Fibroblast of lung (primary cell): ENCODE measurements around the gene MRPS9. TPM values are rescaled to one million over a fixed set of nuclear protein-coding genes. Genes with fewer than 3 reads are reported as not detected.

Source experiments
- DNase-seq, 2 donors: peaks; one replicate each; pipeline versions ENCODE4 v3.0.0 to v3.0.0-alpha.2; 2010; ENCODE audit warnings: low read depth in 2 of 2
- H2AFZ ChIP-seq: 2 replicates; pipeline ENCODE4 v1.5.1; 2012; ENCODE audit warnings: low read length, control low read depth, inconsistent platforms
- H3K27ac ChIP-seq: 2 replicates; pipeline ENCODE4 v1.5.1; 2011; ENCODE audit warnings: low read length, control low read depth; ENCODE audit not compliant: insufficient read depth
- H3K27me3 ChIP-seq: 2 replicates; pipeline ENCODE4 v1.5.1; 2011; ENCODE audit warnings: mild to moderate bottlenecking, low read length; ENCODE audit not compliant: control insufficient read depth, insufficient read depth
- H3K36me3 ChIP-seq: 2 replicates; pipeline ENCODE4 v1.5.1; 2011; ENCODE audit warnings: low read length; ENCODE audit not compliant: control insufficient read depth, insufficient read depth
- H3K4me1 ChIP-seq: 2 replicates; pipeline ENCODE4 v1.5.1; 2011; ENCODE audit warnings: low read length; ENCODE audit not compliant: control insufficient read depth, insufficient read depth; ENCODE audit errors: extremely low read depth
- H3K4me2 ChIP-seq: 2 replicates; pipeline ENCODE4 v1.5.1; 2011; ENCODE audit warnings: low read length, control low read depth; ENCODE audit not compliant: insufficient read depth; ENCODE audit errors: extremely low read depth
- H3K4me3 ChIP-seq, 4 experiments: fragments of 200-600 bp in 1 of 4; sonication (generic) in 1 of 4; replicated peaks in 1 of 4; 2 replicates each; pipeline ENCODE4 v1.5.1; 2011 to 2016; ENCODE audit warnings: low read length in 4 of 4, low read depth in 3 of 4, mild to moderate bottlenecking in 3 of 4, control low read depth in 2 of 4, inconsistent platforms in 1 of 4, mixed read lengths in 1 of 4; ENCODE audit not compliant: insufficient read depth in 1 of 4; ENCODE audit errors: control extremely low read depth in 1 of 4
- H3K79me2 ChIP-seq: 2 replicates; pipeline ENCODE4 v1.5.1; 2012; ENCODE audit warnings: mild to moderate bottlenecking, low read length, inconsistent platforms; ENCODE audit not compliant: control insufficient read depth, insufficient read depth
- H3K9ac ChIP-seq: 2 replicates; pipeline ENCODE4 v1.5.1; 2011; ENCODE audit warnings: mild to moderate bottlenecking, low read length, control low read depth; ENCODE audit not compliant: insufficient read depth
- H3K9me3 ChIP-seq: 2 replicates; pipeline ENCODE4 v1.5.1; 2012; ENCODE audit warnings: low read depth, low read length; ENCODE audit not compliant: control insufficient read depth, insufficient read depth
- H4K20me1 ChIP-seq: 2 replicates; pipeline ENCODE4 v1.5.1; 2011; ENCODE audit warnings: low read length; ENCODE audit not compliant: control insufficient read depth, insufficient read depth; ENCODE audit errors: extremely low read depth
- EZH2 ChIP-seq: IDR thresholded peaks from 2 replicates; pipeline ENCODE4 v1.5.1; 2012; ENCODE audit warnings: low read length, control low read depth, mild to moderate bottlenecking; ENCODE audit errors: missing control alignments
- polyA plus RNA-seq, 2 donors: library from polyadenylated mRNA; depleted of rRNA in 1 of 2; stranded (reverse) in 1 of 2; unstranded in 1 of 2; fragments of >200 nt; gene quantifications; 2 replicates each; pipeline ENCODE4 v1.2.1, GENCODE V29; 2011 to 2012; ENCODE audit warnings: missing spikeins in 1 of 2
- total RNA-seq: library from RNA; depleted of rRNA; stranded (reverse); fragments of >200 nt; gene quantifications from 2 replicates; pipeline ENCODE4 v1.2.1, GENCODE V29; 2014
- TF ChIP-seq, protein P1 (sequence below), 2 donors: IDR thresholded peaks in 1 of 2; conservative IDR thresholded peaks in 1 of 2; 1 replicate in 1 of 2; 2 replicates in 1 of 2; pipeline ENCODE4 v1.5.1; 2011 to 2012; ENCODE audit warnings: low read length in 2 of 2, control low read depth in 1 of 2, inconsistent platforms in 1 of 2, low read depth in 1 of 2, mild to moderate bottlenecking in 1 of 2

Gene MRPS9
- total and polyA plus RNA-seq, 2 donors (not counting 1 experiment from before 2014, with no cell fraction given) = 21.3 to 25.3 TPM

DNA sequence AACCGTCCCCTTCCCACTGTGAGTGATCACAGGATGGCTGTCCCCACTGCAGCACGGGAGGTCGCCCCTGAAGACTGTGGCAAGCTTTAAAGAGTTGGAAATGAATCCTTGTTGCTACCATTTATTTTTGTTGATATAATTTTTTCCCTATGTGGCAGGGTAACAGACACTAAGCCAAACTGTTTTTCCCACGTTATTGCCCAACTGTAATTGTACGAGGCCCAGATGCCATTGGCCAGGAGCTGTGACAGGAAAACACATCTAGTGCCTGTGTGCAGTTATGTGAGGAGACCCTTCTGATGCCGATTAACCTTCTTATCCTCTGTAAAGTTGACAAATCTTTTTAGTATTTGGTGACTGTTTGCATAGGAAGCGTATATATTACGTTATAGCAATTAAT is 44.2 kb downstream of the MRPS9 start:
- Histone ChIP-seq H3K9me3 (no peaks in the 10 kb centered on the region), H3K27ac (no peak overlapping the region), H3K4me2 (no peak overlapping the region), H3K36me3 (no peaks in the 10 kb centered on the region), H3K4me3 (no peak overlapping the region), H3K27me3 (no peaks in the 10 kb centered on the region), H2AFZ (no peak overlapping the region), H3K4me1 (no peaks in the 10 kb centered on the region), H3K9ac (no peak overlapping the region), H3K79me2 (no peaks in the 10 kb centered on the region), H4K20me1 (no peaks in the 10 kb centered on the region)
- TF ChIP-seq EZH2 = no peak
- TF ChIP-seq, protein P1, sequence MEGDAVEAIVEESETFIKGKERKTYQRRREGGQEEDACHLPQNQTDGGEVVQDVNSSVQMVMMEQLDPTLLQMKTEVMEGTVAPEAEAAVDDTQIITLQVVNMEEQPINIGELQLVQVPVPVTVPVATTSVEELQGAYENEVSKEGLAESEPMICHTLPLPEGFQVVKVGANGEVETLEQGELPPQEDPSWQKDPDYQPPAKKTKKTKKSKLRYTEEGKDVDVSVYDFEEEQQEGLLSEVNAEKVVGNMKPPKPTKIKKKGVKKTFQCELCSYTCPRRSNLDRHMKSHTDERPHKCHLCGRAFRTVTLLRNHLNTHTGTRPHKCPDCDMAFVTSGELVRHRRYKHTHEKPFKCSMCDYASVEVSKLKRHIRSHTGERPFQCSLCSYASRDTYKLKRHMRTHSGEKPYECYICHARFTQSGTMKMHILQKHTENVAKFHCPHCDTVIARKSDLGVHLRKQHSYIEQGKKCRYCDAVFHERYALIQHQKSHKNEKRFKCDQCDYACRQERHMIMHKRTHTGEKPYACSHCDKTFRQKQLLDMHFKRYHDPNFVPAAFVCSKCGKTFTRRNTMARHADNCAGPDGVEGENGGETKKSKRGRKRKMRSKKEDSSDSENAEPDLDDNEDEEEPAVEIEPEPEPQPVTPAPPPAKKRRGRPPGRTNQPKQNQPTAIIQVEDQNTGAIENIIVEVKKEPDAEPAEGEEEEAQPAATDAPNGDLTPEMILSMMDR (conservative IDR thresholded peaks at IDR 0.05 in 1 of 2, IDR thresholded peaks at IDR 0.05 in 1 of 2; ENCODE audit: low read depth in 1 of 2, low read length in 2 of 2) = no peak
- peak in 1 of 2 donors; percentile 4 for DNase-seq

DNA sequence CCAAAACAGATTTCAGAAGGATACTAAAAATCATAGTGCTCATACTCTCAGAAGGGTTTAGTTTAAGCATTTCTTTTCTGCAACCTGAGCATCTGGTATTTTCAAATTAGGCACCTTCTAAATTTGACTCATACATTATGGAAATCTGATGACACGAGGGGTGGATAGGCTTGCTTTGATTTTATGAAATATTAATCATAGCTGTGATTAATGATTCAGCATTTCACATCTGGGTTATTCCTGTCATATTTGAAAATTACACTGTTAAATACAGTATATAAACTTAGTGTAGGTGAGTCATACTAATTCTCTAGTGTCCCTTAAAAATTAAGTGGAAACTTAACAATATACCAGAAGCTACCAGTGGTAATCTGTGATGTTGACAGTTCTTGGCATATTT is 47.7 kb downstream of the MRPS9 start:
- Histone ChIP-seq H3K36me3 (no peaks in the 10 kb centered on the region), H3K27me3 (no peaks in the 10 kb centered on the region), H3K79me2 (no peaks in the 10 kb centered on the region), H3K4me3 (no peak overlapping the region), H3K4me1 (no peaks in the 10 kb centered on the region), H3K9ac (no peak overlapping the region), H3K4me2 (no peak overlapping the region), H2AFZ (no peak overlapping the region), H3K27ac (no peak overlapping the region), H4K20me1 (no peaks in the 10 kb centered on the region), H3K9me3 (no peaks in the 10 kb centered on the region)
- no peak for DNase-seq
- TF ChIP-seq, protein P1 (conservative IDR thresholded peaks at IDR 0.05 in 1 of 2, IDR thresholded peaks at IDR 0.05 in 1 of 2; ENCODE audit: low read depth in 1 of 2, low read length in 2 of 2) = no peak
- TF ChIP-seq EZH2 = no peak

DNA sequence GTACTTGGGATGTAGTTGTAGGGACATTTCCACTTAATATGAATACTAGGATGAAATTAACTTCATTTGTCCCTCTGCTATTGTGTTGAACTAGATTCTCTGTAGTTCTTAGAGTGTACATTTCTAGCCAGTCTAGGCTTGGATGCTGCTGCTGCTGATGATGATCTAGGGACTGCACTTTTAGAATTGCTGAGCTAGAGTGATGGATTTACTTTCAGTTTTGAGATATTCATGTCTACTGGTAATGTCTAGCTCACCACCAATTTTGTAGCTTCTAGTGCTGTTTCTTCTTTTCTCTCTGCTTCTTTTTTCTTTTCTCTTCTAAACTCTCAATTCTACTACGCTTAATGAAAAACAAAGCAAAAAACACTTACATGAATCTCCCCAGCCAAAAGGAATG is 49.4 kb downstream of the MRPS9 start:
- TF ChIP-seq EZH2 = no peak
- TF ChIP-seq, protein P1 (conservative IDR thresholded peaks at IDR 0.05 in 1 of 2, IDR thresholded peaks at IDR 0.05 in 1 of 2; ENCODE audit: low read depth in 1 of 2, low read length in 2 of 2) = no peak
- Histone ChIP-seq H2AFZ (no peak overlapping the region), H3K9ac (no peak overlapping the region), H3K4me2 (no peak overlapping the region), H3K4me3 (no peak overlapping the region), H3K27me3 (no peaks in the 10 kb centered on the region), H3K27ac (no peak overlapping the region), H3K79me2 (no peaks in the 10 kb centered on the region), H4K20me1 (no peaks in the 10 kb centered on the region), H3K36me3 (no peaks in the 10 kb centered on the region), H3K4me1 (no peaks in the 10 kb centered on the region), H3K9me3 (no peaks in the 10 kb centered on the region)
- DNase-seq = no peak
